ENCODE results near the gene GTPBP3.

Gene GTPBP3

DNA sequence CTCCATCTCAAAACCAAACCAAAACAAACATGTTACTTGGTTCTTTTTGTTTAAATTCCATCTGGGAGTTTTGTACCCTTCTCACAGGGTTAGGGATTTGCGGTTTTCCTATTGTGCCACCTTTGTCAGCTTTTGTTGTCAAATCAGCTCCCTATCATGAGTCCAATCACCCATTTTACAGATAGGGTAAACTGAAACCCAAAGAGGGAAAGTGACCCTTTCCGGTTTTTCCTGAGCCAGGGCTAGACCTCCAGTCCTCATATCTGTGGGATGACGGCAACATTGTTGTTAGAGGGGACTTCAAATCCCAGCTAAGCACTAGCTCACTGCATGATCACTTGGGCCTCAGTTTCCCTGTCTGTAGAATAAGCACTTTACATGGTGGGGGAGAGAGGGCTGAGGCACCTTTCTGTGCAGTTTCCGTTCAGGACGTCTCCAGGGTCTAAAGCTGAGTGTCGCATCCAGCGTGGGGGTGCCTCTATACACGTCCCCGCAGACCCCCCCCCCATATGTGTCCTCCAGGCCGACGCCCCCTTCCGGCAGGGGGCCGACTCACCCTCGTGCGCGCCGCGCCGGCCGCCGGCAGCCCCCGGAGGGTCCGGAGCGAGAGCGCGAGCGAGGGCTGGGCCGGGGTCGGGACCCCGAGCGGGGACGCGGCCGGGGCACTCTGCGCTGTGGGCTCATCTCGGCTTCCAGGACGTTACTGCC is 52.8 kb downstream of the GTPBP3 start:
- peak in 1 of 2 experiments; percentile 28 for DNase-seq

DNA sequence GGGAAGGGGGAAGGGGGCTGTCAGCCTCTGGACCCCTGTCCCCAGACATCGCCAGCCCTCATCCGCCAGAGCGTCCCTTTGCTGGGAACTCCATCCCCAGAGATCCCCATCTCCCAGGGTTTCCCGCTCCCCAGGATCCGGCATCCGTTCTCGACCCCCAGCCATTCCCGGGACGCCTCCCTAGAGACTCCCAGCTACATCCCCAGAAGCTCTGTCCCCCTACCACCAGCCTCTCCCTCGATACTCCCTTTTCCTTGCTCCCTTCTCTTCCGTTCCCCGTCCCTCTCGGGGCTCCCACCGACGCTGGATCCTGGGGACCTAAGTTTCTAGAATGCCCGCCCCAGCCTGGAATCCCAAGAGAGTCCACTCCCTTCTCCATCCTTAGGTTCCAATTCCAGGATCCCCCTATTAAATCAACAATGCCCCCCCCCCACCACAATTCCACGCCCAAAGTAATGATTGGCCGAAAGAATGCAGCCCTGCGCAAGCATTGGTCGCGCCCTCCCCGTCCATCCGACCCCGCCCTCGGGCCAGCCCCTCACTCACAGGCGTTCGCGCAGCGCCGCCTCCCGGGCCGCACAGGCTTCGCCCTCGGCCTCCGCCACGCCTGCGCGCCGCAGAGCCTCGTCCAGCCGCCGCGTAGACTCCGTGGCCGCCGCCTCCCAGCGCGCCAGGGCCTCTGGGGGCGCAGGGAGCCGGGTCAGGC is 53.5 kb downstream of the GTPBP3 start:
- peak; percentile 94 to 95 for DNase-seq

DNA sequence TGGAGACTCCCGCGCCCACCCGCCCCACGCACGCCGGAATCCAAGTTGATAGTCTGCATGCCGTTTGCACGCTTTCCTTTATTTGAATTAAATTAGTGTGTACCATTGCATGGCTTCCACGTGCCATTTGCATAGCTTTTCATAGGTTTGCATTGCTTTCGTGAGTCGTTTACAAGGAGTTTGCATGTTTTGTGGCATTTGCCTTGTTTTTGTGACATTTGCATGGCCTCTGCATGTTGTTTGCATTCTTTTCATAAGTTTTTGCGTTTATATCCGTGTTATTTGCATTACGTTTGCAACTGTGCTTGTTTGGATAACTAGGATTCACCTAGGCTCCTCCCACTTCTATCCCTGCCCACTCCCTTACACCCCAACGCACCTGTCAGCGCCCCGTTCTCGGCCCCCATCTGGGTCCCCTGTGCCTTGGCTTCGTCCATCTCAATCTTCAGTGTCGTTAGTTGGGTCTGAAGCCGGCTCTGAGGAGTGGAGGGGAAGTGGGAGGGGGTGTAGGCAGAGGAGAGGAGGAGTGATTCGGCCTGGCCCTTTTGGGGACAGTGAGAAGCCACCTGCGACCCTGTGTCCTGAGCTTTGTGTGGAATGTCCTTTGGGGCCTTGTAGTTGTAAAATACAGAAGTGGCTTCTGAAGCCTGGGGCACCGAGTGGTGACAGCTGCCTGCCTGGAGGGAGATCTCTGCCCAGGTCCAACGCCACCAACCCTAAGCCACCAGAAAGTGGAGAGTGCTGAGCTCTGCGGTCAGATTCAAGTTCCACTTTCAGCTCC is 54.2 kb downstream of the GTPBP3 start:
- DNase-seq: no peak
